Karpas-422 (cell line): ENCODE results near the gene EFTUD2. TPM values are rescaled to one million over a fixed set of nuclear protein-coding genes. Genes with fewer than 3 reads are reported as not detected.

Experiments
- DNase-seq: peaks from one replicate; pipeline ENCODE4 v3.0.0-alpha.2; 2015
- H2AFZ ChIP-seq: fragments of 200-600 bp; sonication (generic); 2 replicates; pipeline ENCODE4 v1.6.1; 2014; ENCODE audit warnings: antibody characterized with exemption, low read length, mixed read lengths
- H3K27ac ChIP-seq: fragments of 200-600 bp; sonication (generic); 2 replicates; pipeline ENCODE4 v1.5.1; 2014; ENCODE audit warnings: mild to moderate bottlenecking, low read length, moderate library complexity
- H3K27me3 ChIP-seq: fragments of 200-600 bp; sonication (generic); 2 replicates; pipeline ENCODE4 v1.6.1; 2014; ENCODE audit warnings: low read length, mixed read lengths
- H3K36me3 ChIP-seq: fragments of 200-600 bp; sonication (generic); 2 replicates; pipeline ENCODE4 v1.6.1; 2014; ENCODE audit warnings: low read length, mixed read lengths; ENCODE audit not compliant: insufficient read depth
- H3K4me1 ChIP-seq: fragments of 200-600 bp; sonication (generic); 2 replicates; pipeline ENCODE4 v1.6.1; 2014; ENCODE audit warnings: mild to moderate bottlenecking, low read length, mixed read lengths
- H3K4me2 ChIP-seq: fragments of 200-600 bp; sonication (generic); 2 replicates; pipeline ENCODE4 v1.6.1; 2014; ENCODE audit warnings: low read length, low read depth, mild to moderate bottlenecking; ENCODE audit not compliant: poor library complexity, severe bottlenecking
- H3K4me3 ChIP-seq: fragments of 200-600 bp; sonication (generic); 2 replicates; pipeline ENCODE4 v1.5.1; 2014; ENCODE audit warnings: mild to moderate bottlenecking, antibody characterized with exemption, low read length, mixed read lengths
- H3K79me2 ChIP-seq: fragments of 200-600 bp; sonication (generic); 2 replicates; pipeline ENCODE4 v1.6.1; 2014; ENCODE audit warnings: mild to moderate bottlenecking, low read length, mixed read lengths
- H3K9ac ChIP-seq: fragments of 200-600 bp; sonication (generic); 2 replicates; pipeline ENCODE4 v1.6.0; 2014; ENCODE audit warnings: low read length
- H3K9me2 ChIP-seq: fragments of 200-600 bp; sonication (generic), shearing (Covaris generic); replicated peaks from 2 replicates; pipeline ENCODE4 v1.6.0; 2014; ENCODE audit warnings: mild to moderate bottlenecking, low read length, moderate library complexity; ENCODE audit not compliant: insufficient read depth
- H3K9me3 ChIP-seq: fragments of 300-700, 200-600 bp; sonication (generic); 2 replicates; pipeline ENCODE4 v1.6.1; 2014; ENCODE audit warnings: low read length, mixed read lengths
- H4K20me1 ChIP-seq: fragments of 200-600 bp; sonication (generic); 2 replicates; pipeline ENCODE4 v1.6.1; 2014; ENCODE audit warnings: mild to moderate bottlenecking, antibody characterized with exemption, low read length, low read depth; ENCODE audit not compliant: insufficient read depth
- total RNA-seq: library from RNA; depleted of rRNA; stranded (reverse); fragments of >200 nt; shearing (Covaris generic); gene quantifications from 2 replicates; pipeline ENCODE4 v1.2.3, GENCODE V29; 2014; ENCODE audit warnings: low replicate concordance

Gene EFTUD2
- total RNA-seq, 1 experiment from 2014 or later: 80.2 TPM

DNA sequence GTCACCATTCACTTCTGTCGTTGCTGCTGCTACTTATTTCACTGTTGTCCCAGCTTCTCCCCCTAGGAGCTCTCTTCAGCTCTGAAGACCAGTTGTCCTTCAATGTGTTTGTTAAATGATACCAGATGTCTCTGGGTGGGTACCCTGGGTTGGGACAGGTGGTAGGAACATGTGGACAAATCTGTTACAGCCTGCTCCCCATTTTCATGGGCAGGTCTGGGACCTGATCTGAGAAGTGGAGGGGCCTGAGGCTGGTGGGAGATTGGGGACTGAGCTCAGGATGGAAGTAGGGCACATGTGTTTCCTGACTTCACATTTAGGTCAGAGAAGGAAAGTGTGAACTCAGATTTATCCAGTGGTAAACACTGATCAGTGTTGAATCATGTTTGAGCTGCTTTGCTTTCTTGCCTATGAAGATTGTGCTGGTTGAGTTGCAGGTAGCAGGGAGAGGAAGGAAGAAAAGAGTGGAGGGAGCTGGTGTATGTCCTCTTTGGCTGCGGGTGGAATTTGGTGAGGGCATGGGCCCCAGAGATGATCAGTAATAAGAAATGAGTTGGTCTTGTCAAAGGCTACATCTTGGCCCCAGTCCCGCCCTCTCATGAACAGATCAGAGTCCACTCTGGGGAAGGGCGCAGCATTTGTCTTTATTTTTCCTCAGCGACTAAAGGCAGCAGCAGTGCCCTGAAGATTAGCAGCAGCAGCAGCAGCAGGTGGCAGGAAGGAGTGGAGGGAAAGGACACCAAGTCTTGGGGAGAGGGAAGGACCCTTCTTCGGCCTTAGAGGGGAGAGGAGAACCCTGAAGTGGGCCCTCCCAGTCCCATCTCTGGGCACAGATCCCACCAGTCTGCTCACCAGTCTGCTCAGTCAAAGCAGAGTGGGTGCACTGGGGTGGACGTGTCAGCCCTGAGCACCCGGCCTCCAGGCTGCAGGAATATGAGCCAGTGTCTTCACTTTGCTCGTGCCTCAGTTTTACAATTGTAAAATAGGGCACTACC lies 6.1 kb upstream of the EFTUD2 start:
- H3K27ac ChIP-seq: no peak overlapping the region
- no peaks in the 10 kb centered on the region for H3K36me3 ChIP-seq
- no peaks in the 10 kb centered on the region for H4K20me1 ChIP-seq
- no peaks in the 10 kb centered on the region for H3K9me2 ChIP-seq
- H3K4me3 ChIP-seq: no peak overlapping the region
- no peaks in the 10 kb centered on the region for H3K79me2 ChIP-seq
- no peaks in the 10 kb centered on the region for H3K9me3 ChIP-seq
- no peaks in the 10 kb centered on the region for H3K27me3 ChIP-seq
- peaks cover 3% of the 10 kb centered on the region for H3K4me1 ChIP-seq
- no peak overlapping the region for H2AFZ ChIP-seq
- DNase-seq: no peak
- H3K4me2 ChIP-seq: no peak overlapping the region
- no peak overlapping the region for H3K9ac ChIP-seq

DNA sequence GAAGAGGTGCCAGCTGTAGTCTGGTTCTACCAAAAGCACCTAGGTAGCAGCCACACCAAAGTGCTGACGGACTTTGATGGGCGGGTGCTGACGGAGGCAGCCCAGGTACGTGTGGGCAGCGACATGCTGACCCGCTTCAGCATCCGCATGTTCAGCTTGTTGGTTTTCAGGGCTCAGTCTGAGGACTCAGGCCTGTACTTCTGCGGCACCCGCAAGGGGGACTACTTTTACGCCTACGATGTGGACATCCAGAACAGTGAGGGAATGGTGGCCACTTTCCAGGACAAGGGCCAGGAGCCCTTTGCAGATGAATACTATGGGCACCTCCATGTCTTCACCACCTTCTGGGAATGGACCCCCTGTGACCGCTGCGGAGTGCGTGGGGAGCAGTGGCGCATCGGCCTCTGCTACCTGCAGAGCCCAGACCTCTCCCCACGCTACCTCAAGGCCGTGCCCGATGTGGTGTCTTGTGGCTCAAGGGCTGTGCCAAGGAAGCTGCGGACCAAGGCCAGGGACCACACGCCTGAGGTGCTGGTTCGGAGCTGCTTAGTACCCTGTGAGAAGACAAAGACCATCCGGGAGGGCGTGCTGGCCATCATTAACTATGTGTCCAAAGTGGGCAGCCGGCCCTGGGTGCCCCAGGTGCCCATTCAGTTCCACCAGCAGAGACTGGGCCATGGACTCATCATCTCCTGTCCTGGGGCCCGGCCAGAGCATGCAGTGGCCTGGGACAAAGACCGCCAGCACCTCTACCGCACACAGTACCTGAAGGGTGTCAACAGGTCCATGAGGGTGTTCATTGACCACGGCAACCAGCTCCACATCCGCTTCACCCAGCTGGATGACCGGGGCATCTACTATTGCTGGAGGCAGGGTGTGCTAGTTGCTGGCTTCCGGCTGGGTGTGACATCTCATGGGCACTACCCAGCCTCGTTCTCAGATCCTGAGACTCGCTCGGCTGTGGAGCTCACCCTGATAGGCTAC lies 5.0 kb upstream of the EFTUD2 start:
- Histone ChIP-seq H3K9me3 (no peaks in the 10 kb centered on the region), H3K4me2 (no peak overlapping the region), H3K9ac (no peak overlapping the region), H3K27me3 (no peaks in the 10 kb centered on the region), H3K4me3 (no peak overlapping the region), H3K4me1 (peaks cover 10% of the 10 kb centered on the region), H3K27ac (no peak overlapping the region), H4K20me1 (no peaks in the 10 kb centered on the region), H2AFZ (no peak overlapping the region), H3K9me2 (no peaks in the 10 kb centered on the region), H3K79me2 (no peaks in the 10 kb centered on the region), H3K36me3 (no peaks in the 10 kb centered on the region)
- DNase-seq: no peak

DNA sequence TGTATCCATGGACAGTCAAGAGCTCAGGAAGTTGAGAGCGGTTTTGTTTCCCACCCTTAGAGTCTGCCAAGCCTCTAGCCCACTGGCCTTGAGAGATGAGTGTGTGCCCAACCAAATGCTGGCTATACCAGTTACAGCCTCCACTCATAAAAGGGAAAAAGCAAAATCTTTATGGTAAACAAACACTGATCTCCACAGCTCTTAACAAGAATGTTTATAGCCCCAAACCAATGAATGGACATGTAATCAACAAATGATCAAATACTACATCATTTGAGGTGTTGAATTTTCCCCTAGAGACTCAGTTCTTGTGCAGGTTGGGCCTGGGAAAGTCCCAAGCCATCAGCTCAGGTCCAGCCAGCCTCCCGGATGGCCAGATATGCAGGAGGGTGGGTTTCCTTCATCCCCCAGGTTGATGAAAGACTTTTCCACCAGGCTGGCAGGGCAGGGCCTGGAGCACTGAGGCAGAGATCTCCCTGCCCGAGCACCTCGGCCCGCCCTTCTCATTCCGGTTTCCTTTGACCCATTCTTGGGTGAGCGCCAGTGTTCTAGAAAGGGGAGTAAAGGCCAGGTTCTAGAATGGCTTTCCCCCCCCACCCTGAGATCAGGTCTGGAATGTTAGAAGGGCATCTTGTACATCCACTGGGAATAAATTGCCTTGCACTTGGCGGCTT lies 3.9 kb upstream of the EFTUD2 start:
- Histone ChIP-seq H3K4me2 (no peak overlapping the region), H3K9me2 (no peaks in the 10 kb centered on the region), H4K20me1 (no peaks in the 10 kb centered on the region; the same call in 1 of the 2 replicates), H3K27me3 (no peaks in the 10 kb centered on the region), H3K27ac (no peak overlapping the region), H3K9ac (no peak overlapping the region), H3K79me2 (peaks cover 11% of the 10 kb centered on the region), H3K4me1 (peaks cover 15% of the 10 kb centered on the region), H3K9me3 (no peaks in the 10 kb centered on the region), H3K4me3 (no peak overlapping the region), H3K36me3 (no peaks in the 10 kb centered on the region), H2AFZ (no peak overlapping the region)
- DNase-seq: no peak

DNA sequence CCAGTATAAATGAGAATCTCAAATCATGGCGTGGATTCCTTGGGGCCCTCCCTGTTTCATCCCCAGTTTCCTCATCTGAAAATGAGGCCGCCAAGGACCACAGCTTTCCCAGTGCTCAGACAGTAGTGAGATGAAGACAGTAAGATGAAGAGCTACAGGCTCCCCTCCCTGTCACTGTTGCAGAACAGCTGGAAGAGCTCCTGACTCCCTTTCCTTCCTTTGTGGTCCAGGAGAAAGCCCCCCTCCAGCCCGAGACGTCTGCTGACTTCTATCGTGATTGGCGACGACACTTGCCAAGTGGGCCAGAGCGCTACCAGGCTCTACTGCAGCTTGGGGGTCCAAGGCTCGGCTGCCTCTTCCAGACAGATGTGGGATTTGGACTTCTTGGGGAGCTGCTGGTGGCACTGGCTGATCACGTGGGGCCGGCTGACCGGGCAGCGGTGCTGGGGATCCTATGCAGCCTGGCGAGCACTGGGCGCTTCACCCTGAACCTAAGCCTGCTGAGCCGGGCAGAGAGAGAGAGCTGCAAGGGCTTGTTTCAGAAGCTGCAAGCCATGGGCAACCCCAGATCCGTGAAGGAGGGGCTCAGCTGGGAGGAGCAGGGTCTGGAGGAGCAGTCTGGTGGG lies 3.0 kb upstream of the EFTUD2 start:
- H2AFZ ChIP-seq: no peak overlapping the region
- H3K9me3 ChIP-seq: no peaks in the 10 kb centered on the region
- H3K9ac ChIP-seq: no peak overlapping the region
- no peaks in the 10 kb centered on the region for H3K36me3 ChIP-seq
- peaks cover 21% of the 10 kb centered on the region for H3K4me1 ChIP-seq
- DNase-seq: no peak
- H3K4me3 ChIP-seq: no peak overlapping the region
- no peaks in the 10 kb centered on the region; the same call in 1 of the 2 replicates for H4K20me1 ChIP-seq
- H3K79me2 ChIP-seq: peaks cover 19% of the 10 kb centered on the region
- H3K4me2 ChIP-seq: no peak overlapping the region
- H3K27ac ChIP-seq: no peak overlapping the region
- no peaks in the 10 kb centered on the region for H3K9me2 ChIP-seq
- no peaks in the 10 kb centered on the region for H3K27me3 ChIP-seq

DNA sequence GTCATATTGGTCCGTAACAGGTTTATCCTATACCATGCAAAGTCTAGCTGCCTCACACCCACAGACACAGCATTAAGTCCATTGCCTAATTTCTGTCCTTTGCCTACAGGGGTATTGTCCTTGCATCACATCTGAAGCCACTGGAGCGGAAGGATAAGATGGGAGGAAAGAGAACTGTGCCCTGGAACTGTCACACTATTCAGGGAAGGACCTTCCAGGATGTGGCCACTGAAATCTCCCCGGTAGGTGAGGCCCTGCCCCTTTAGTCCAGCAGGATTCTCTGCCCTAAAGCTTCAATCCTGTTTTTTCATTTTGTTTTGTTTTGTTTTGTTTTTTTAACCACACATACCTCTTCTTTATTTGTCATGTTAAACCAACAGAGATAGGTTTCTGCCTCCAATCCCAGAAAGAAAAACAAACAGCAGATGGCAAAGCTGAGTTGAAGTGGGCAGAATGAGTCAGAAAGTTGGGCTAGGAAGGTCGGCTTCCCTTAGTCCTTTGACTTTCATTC lies 2.2 kb upstream of the EFTUD2 start:
- no peaks in the 10 kb centered on the region; the same call in 1 of the 2 replicates for H4K20me1 ChIP-seq
- H3K36me3 ChIP-seq: no peaks in the 10 kb centered on the region
- H3K9me2 ChIP-seq: no peaks in the 10 kb centered on the region
- peaks cover 27% of the 10 kb centered on the region for H3K79me2 ChIP-seq
- H3K27me3 ChIP-seq: no peaks in the 10 kb centered on the region
- H2AFZ ChIP-seq: no peak overlapping the region
- no peak overlapping the region for H3K9ac ChIP-seq
- no peak overlapping the region for H3K4me3 ChIP-seq
- no peak overlapping the region for H3K4me2 ChIP-seq
- DNase-seq: no peak
- H3K9me3 ChIP-seq: no peaks in the 10 kb centered on the region
- no peak overlapping the region for H3K27ac ChIP-seq
- peaks cover 21% of the 10 kb centered on the region for H3K4me1 ChIP-seq

DNA sequence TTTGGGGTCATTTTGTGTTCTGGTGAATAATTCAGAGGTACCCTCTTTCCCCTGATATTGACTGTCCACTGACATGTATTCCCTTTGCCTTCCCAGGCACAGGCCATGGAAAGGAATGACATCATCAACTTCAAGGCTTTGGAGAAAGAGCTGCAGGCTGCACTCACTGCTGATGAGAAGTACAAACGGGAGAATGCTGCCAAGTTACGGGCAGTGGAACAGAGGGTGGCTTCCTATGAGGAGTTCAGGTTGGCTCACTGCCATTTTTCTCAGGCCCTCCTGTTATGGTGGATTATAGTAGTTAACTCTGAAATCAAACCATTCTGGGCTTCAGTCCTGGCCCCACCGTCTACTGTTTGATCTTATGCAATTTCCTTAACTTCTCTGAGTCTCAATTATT lies 1.6 kb upstream of the EFTUD2 start:
- Histone ChIP-seq H3K27me3 (no peaks in the 10 kb centered on the region), H4K20me1 (peaks cover under 1% of the 10 kb centered on the region; the same call in 1 of the 2 replicates), H3K4me3 (no peak overlapping the region), H3K27ac (no peak overlapping the region), H3K79me2 (peaks cover 33% of the 10 kb centered on the region), H3K4me2 (no peak overlapping the region), H3K36me3 (peaks cover 2% of the 10 kb centered on the region; the same call in 1 of the 2 replicates), H2AFZ (no peak overlapping the region), H3K4me1 (peaks cover 21% of the 10 kb centered on the region), H3K9ac (no peak overlapping the region), H3K9me2 (no peaks in the 10 kb centered on the region), H3K9me3 (no peaks in the 10 kb centered on the region)
- DNase-seq: no peak

DNA sequence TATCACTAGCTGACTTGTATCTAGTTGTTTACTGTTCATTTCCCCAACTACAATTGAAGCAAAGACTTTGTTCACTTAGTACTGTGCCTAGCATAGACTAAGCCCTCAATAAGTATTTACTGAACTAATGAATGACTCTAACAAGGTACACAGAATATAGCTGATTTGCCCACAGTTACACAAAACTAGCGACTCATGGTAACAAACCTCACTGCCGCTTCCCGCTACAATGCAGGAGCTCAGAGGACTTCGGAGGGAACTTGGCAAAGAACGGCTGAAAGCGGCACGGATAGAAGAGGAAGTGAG lies 524 bp downstream of the EFTUD2 start:
- no peaks in the 10 kb centered on the region for H3K27me3 ChIP-seq
- H3K27ac ChIP-seq: peak overlapping the region; percentile 84
- H3K79me2 ChIP-seq: peaks cover 54% of the 10 kb centered on the region
- DNase-seq: peak; percentile 88
- H3K9ac ChIP-seq: peak overlapping the region; percentile 97
- H3K4me1 ChIP-seq: peaks cover 21% of the 10 kb centered on the region
- H3K9me2 ChIP-seq: no peaks in the 10 kb centered on the region
- peak overlapping the region; percentile 96; the same call in 1 of the 2 replicates for H2AFZ ChIP-seq
- peaks cover 7% of the 10 kb centered on the region; the same call in 1 of the 2 replicates for H4K20me1 ChIP-seq
- peak overlapping the region; percentile 95 for H3K4me3 ChIP-seq
- H3K4me2 ChIP-seq: peak overlapping the region; percentile 94
- H3K9me3 ChIP-seq: no peaks in the 10 kb centered on the region
- peaks cover 6% of the 10 kb centered on the region; the same call in 1 of the 2 replicates for H3K36me3 ChIP-seq
